ENCODE results near the gene CDH16.
"Not testable (repeated sequence)": the region's sequence is repeated elsewhere in the genome, so short reads cannot be mapped to it uniquely, and the experiment has no call there.

Gene CDH16

DNA sequence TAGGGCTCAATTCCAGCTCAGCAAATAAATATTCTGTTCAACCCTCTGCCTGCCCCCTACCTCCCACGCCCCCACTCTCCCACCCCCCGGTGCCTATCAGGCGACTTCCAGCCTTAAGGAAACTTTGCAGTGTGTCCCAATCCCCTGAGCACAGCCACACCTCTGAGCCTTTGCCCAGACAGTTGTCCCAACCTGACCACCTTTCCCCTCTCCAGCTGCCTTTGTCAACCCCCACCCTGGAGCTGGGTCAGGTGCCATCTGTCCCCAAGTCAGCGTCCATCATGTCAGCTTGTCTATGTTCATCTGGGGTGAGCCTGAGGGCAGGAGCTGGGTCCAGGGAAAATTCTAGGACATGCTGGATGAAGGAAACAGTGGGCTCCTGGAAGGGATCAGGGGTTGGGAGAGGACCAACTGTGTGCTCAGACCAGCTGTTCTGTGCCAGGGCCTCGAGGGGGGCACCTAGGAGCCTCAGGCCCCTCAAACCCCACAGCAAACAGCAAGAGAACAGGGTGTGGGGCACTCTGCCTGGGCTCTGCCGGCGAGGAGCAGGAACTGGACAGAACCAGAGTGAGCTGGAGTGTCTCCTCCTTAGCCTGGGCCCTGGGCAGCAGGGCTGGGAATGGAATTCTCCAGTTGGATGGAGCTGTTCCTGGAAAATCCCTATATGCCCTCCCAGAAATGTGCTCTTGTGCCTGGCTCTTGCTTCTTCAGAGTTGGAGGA lies 17.8 kb downstream of the CDH16 start:
- no peak overlapping the region for H3K27ac ChIP-seq
- TF ChIP-seq, protein P1, sequence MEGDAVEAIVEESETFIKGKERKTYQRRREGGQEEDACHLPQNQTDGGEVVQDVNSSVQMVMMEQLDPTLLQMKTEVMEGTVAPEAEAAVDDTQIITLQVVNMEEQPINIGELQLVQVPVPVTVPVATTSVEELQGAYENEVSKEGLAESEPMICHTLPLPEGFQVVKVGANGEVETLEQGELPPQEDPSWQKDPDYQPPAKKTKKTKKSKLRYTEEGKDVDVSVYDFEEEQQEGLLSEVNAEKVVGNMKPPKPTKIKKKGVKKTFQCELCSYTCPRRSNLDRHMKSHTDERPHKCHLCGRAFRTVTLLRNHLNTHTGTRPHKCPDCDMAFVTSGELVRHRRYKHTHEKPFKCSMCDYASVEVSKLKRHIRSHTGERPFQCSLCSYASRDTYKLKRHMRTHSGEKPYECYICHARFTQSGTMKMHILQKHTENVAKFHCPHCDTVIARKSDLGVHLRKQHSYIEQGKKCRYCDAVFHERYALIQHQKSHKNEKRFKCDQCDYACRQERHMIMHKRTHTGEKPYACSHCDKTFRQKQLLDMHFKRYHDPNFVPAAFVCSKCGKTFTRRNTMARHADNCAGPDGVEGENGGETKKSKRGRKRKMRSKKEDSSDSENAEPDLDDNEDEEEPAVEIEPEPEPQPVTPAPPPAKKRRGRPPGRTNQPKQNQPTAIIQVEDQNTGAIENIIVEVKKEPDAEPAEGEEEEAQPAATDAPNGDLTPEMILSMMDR (conservative IDR thresholded peaks at IDR 0.05) = no peak

DNA sequence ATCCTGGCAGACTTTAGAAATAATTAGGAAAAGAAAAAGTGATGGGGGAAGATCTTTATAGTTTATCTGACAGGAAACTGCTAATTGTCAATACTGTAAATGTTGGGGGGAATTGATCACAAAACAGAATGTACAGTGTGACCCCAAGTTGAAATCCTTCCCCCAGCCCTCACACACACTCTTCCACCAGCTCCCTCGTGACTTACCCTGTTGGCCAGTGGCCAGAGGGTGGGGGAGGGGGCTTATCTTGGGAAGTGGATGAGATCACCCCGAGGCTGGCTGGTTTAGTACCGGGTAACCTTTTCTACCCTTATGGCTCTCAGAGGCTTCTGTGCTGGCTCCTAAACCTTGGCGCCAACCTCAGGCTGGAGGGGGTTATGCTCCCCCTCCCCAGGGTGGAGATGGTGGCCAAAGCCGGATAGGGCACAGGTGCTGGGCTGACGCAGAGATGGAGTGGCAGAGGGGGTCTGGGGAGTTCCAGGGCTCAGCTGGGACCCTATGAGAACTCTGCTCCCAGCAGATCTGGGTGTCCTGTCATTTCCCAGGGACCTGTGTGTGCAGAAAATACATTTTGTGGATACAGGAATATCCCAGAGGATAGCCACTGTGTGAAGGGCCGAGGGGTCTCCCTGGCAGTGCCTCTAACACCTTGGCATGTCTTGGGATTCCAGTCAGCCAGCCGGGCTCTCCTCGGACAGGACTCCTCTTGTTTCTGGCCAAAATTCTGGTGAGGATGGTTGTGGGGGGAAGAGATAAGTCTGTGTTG lies 18.6 kb downstream of the CDH16 start:
- no peak overlapping the region for H3K27ac ChIP-seq
- TF ChIP-seq, protein P1 (conservative IDR thresholded peaks at IDR 0.05) = no peak

DNA sequence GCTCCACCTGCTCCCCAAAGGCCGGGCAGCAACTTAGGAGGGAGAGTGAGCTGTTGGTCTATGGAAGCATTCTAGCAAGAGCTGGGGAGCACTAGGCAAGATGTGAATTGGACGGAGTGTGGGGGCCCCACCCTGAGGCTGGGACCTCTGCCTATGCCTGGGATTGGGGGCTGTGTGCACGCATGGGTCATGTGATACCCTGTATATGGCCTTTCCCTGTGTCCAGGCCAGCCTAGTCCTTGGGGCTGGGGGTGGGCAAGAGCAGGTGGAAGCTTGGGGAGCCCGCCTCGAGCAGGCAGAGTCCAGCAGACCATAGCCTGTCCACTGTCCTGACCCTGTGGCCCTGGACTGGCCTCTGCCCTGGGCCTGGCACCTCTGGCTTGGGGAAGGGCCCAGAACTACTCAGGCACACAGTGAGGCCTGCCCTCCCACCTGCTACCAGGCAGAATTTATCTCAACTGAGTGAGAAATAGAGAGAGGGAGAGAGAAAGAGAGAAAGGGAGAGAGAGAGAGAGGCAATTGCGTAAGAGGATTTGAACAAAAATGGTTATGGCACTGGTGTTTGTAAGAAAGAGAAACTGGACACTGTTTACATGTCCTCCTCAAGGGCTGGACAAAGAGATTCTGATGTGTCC lies 19.3 kb downstream of the CDH16 start:
- no peak overlapping the region for H3K27ac ChIP-seq
- TF ChIP-seq, protein P1 (conservative IDR thresholded peaks at IDR 0.05) = no peak

DNA sequence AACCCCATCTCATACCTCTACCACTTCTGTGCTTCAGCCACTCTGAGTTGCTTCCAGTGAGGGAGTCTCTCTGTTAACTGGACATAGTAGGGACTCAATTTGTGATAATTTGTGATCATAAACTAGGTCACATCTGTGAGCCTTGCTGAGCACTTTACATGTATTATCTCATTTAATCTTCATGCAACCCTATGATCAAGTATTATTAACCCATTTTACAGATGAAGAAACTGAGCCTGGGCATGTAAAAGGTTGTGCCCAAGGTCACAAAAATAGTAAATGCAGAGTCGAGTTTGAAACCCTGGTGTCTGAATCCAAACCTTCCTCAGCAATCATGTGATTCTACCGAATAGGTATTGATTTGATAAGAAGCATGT lies 19.8 kb downstream of the CDH16 start:
- TF ChIP-seq, protein P1 (conservative IDR thresholded peaks at IDR 0.05) = no peak
- H3K27ac ChIP-seq = no peak overlapping the region

DNA sequence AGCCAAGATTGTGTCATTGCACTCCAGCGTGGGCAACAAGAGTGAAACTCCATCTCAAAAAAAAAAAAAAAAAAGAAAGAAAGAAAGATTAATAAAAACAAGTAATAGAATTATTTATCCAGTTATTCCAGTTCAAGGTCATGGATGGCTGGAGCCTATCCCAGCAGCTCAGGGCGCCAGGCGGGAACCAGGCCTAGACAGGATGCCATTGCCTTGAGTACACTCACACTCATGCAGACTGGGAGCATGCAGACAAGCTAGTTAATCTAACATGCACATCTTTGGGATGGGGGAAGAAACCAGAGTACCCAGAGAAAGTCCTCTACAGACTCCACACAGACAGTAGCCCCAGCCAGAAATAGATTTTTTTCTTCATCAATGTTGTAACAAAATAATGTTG lies 20.5 kb downstream of the CDH16 start:
- TF ChIP-seq, protein P1 (conservative IDR thresholded peaks at IDR 0.05) = no peak
- no peak overlapping the region for H3K27ac ChIP-seq

DNA sequence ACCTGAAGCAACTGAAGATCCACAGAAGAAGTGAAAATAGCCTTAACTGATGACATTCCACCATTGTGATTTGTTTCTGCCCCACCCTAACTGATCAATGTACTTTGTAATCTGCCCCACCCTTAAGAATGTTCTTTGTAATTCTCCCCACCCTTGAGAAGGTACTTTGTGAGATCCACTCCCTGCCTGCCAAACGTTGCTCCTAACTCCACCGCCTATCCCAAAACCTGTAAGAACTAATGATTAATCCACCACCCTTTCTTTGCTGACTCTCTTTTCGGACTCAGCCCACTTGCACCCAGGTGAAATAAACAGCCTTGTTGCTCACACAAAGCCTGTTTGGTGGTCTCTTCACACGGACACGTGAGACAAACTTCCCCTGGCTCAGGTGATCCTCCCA lies 22.0 kb downstream of the CDH16 start:
- not testable (repeated sequence) for H3K27ac ChIP-seq

DNA sequence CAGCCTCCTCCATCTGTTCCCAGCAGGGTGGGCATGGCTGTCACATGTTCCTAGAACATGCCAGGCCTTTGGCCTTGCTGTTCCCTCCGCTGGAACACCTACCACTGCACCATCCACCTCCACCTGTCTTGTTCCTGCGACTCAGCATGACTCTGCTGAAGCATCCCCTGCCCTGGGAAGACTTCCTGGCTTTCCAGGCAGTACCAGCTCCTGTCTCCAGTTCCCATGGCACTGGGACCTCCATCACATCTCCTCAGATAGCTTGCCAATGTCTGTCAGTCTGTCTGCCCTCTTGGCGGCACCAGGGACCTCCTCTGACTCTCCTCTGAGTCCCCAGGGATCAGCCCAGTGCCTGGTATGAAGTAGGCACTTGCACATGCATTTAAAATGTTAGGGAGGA lies 22.7 kb downstream of the CDH16 start:
- TF ChIP-seq, protein P1 (conservative IDR thresholded peaks at IDR 0.05) = no peak
- no peak overlapping the region for H3K27ac ChIP-seq

DNA sequence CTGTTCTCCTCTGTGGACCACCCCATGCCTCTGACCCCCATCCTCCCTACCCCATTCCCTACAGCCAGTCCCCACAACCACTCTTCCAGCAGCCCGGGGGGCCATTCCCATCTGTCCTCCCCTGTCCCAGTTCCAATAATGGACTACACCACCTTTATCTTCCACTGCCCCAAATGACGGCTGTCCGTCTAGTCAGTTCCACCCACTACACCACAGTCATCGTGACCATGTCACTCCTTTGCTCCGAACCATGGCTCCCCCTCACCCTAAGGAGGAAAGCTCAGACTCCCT lies 23.1 kb downstream of the CDH16 start:
- H3K27ac ChIP-seq = no peak overlapping the region

More for the DNA sequence above, 23.1 kb downstream of the CDH16 start:
- TF ChIP-seq, protein P1 (conservative IDR thresholded peaks at IDR 0.05) = no peak

Measured in VCaP (cell line).